Osteoblast (primary cell): Measurements from ENCODE around the gene MDM4. TPM values are rescaled to one million over a fixed set of nuclear protein-coding genes. Genes with fewer than 3 reads are reported as not detected.

Experiments used
- DNase-seq: peaks from one replicate; pipeline ENCODE4 v3.0.0; 2011; ENCODE audit warnings: low spot score, mixed read lengths; ENCODE audit not compliant: insufficient read length; ENCODE audit errors: missing footprints
- H2AFZ ChIP-seq: 2 replicates; pipeline ENCODE4 v1.6.0; 2011; ENCODE audit warnings: mild to moderate bottlenecking, low read length
- H3K27ac ChIP-seq: 2 replicates; pipeline ENCODE4 v1.5.1; 2011; ENCODE audit warnings: mild to moderate bottlenecking, low read depth, low read length, moderate library complexity
- H3K27me3 ChIP-seq: 2 replicates; pipeline ENCODE4 v1.6.0; 2012; ENCODE audit warnings: mild to moderate bottlenecking, control low read depth, inconsistent platforms, low read length, moderate library complexity; ENCODE audit not compliant: insufficient read depth
- H3K36me3 ChIP-seq: 2 replicates; pipeline ENCODE4 v1.5.1; 2011; ENCODE audit warnings: mild to moderate bottlenecking, low read length, control low read depth, moderate library complexity; ENCODE audit not compliant: insufficient read depth
- H3K4me1 ChIP-seq: 2 replicates; pipeline ENCODE4 v1.5.1; 2011; ENCODE audit warnings: mild to moderate bottlenecking, low read length, control low read depth, moderate library complexity; ENCODE audit not compliant: insufficient read depth
- H3K4me2 ChIP-seq: 2 replicates; pipeline ENCODE4 v1.6.0; 2011; ENCODE audit warnings: mild to moderate bottlenecking, low read length; ENCODE audit not compliant: insufficient read depth
- H3K4me3 ChIP-seq: fragments of 200-600 bp; sonication (generic); 3 replicates; pipeline ENCODE4 v1.5.1; 2012; ENCODE audit warnings: mild to moderate bottlenecking, low read length, inconsistent platforms; ENCODE audit not compliant: insufficient read depth
- H3K79me2 ChIP-seq: 2 replicates; pipeline ENCODE4 v1.6.0; 2012; ENCODE audit warnings: mild to moderate bottlenecking, low read length, control low read depth, inconsistent platforms; ENCODE audit not compliant: insufficient read depth
- H3K9me3 ChIP-seq: 2 replicates; pipeline ENCODE4 v1.5.1; 2011; ENCODE audit warnings: low read depth, low read length, control low read depth
- H4K20me1 ChIP-seq: 2 replicates; pipeline ENCODE4 v1.6.0; 2012; ENCODE audit warnings: mild to moderate bottlenecking, low read length, control low read depth; ENCODE audit not compliant: insufficient read depth
- total RNA-seq: library from RNA; depleted of rRNA; stranded (reverse); fragments of >200 nt; gene quantifications from 2 replicates; pipeline ENCODE4 v1.2.3, GENCODE V29; 2012
- TF ChIP-seq, protein P1 (sequence below): IDR thresholded peaks from 2 replicates; pipeline ENCODE4 v1.5.1; 2011; ENCODE audit warnings: mild to moderate bottlenecking, low read depth, low read length, moderate library complexity; ENCODE audit errors: extremely low read depth

Gene MDM4
- total RNA-seq, 1 donor = 40.2 TPM

- Histone ChIP-seq H3K27me3 (peaks cover 50% of the 10 kb centered on the region), H3K4me1 (no peaks in the 10 kb centered on the region), H3K36me3 (no peaks in the 10 kb centered on the region), H3K4me2 (no peak overlapping the region), H3K4me3 (no peak overlapping the region), H4K20me1 (no peaks in the 10 kb centered on the region), H2AFZ (no peak overlapping the region), H3K79me2 (no peaks in the 10 kb centered on the region), H3K9me3 (no peaks in the 10 kb centered on the region), H3K27ac (no peak overlapping the region)
- TF ChIP-seq, protein P1, sequence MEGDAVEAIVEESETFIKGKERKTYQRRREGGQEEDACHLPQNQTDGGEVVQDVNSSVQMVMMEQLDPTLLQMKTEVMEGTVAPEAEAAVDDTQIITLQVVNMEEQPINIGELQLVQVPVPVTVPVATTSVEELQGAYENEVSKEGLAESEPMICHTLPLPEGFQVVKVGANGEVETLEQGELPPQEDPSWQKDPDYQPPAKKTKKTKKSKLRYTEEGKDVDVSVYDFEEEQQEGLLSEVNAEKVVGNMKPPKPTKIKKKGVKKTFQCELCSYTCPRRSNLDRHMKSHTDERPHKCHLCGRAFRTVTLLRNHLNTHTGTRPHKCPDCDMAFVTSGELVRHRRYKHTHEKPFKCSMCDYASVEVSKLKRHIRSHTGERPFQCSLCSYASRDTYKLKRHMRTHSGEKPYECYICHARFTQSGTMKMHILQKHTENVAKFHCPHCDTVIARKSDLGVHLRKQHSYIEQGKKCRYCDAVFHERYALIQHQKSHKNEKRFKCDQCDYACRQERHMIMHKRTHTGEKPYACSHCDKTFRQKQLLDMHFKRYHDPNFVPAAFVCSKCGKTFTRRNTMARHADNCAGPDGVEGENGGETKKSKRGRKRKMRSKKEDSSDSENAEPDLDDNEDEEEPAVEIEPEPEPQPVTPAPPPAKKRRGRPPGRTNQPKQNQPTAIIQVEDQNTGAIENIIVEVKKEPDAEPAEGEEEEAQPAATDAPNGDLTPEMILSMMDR = no peak
- no peak for DNase-seq
Observed at GRCh38 chr1:204478172-204478899, 37.9 kb upstream of the MDM4 start.

DNA sequence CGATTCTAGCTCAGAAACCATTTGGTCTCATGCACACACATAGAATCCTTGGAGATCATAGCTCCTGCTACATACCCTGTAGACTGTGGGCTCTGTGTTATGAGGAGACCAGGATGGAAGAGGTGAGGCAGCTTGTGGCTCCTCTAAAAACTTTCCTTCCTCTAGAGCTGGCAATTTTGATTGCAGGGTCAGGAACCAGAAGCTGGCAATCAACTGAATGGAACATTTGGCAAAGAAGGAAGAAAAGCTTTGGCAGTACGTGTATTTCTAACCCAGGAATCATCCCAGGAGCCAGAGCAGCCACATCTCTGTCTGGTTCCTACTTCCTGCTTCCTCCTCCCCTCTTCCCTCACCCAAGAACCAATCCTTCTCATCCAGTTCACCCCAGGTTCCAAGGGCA, 37.3 kb upstream of the MDM4 start:
- Histone ChIP-seq H3K4me2 (no peak overlapping the region), H3K27me3 (peaks cover 45% of the 10 kb centered on the region), H2AFZ (no peak overlapping the region), H3K4me1 (no peaks in the 10 kb centered on the region), H3K79me2 (no peaks in the 10 kb centered on the region), H3K36me3 (no peaks in the 10 kb centered on the region), H3K9me3 (no peaks in the 10 kb centered on the region), H3K27ac (no peak overlapping the region), H4K20me1 (no peaks in the 10 kb centered on the region), H3K4me3 (no peak overlapping the region)
- no peak for DNase-seq
- TF ChIP-seq, protein P1 = no peak

DNA sequence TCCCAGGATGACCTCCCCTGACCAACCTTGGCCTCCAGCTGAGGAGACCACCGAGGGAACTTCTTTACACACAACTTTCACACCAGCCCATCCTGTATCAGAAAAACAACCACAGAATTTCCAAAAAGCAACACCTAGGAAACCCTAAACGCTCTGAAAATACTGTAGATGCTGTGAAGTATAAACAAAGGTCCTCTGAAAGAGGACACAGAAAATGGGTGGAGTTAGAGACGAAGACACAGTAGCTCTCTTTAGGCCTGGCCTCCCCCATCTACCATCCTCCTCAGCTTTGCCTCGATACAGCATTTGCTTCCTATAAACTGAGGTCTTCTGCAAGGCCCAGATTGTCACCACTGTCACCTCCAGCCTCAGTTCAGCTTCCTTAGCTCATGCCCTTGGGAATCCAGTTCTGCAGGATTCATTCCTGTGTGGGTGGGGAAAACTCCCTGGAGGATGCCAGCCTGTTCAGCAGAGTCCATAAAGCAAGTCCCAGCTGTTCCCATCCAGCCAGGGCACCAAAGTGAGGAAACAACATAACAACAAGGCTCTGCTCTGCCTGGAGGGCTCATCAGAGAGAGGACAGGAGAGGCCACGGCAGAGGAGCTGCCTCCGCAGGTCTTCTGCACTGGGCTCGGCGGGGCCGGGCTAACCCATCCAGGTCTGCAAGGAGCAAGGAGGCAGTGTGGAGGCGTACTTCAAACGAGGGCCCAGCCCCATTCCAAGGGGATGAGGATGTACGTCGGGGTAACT, 36.6 kb upstream of the MDM4 start:
- no peak overlapping the region for H3K4me3 ChIP-seq
- TF ChIP-seq, protein P1 = no peak
- no peaks in the 10 kb centered on the region for H3K79me2 ChIP-seq
- no peak overlapping the region for H3K4me2 ChIP-seq
- H3K27me3 ChIP-seq = peaks cover 43% of the 10 kb centered on the region
- no peak for DNase-seq
- H3K36me3 ChIP-seq = no peaks in the 10 kb centered on the region
- no peak overlapping the region for H2AFZ ChIP-seq
- no peaks in the 10 kb centered on the region for H4K20me1 ChIP-seq
- no peaks in the 10 kb centered on the region for H3K9me3 ChIP-seq
- no peak overlapping the region for H3K27ac ChIP-seq
- no peaks in the 10 kb centered on the region for H3K4me1 ChIP-seq

DNA sequence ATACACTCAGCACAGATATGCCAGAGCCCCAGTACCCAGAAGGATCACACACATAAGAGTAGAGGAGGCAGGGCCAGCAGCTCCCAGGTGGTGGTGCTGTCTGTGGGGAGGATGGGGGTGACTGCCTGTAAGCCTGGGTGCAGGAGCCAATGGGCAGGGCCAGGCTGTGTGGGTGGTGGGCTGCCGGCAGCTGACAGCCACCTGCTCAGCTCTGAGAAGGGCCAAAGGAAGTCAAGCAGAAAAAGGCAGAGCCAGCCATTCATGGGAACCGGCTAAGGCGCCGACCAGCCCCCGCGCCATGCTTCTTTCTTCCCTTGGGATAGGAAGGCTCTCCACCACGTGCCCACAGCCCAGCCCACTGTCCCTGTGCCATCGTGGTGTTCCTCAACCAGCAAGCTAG, 35.7 kb upstream of the MDM4 start:
- no peak overlapping the region for H2AFZ ChIP-seq
- no peaks in the 10 kb centered on the region for H4K20me1 ChIP-seq
- TF ChIP-seq, protein P1 = no peak
- H3K4me2 ChIP-seq = no peak overlapping the region
- H3K79me2 ChIP-seq = no peaks in the 10 kb centered on the region
- H3K27me3 ChIP-seq = peaks cover 38% of the 10 kb centered on the region
- no peaks in the 10 kb centered on the region for H3K9me3 ChIP-seq
- H3K4me1 ChIP-seq = no peaks in the 10 kb centered on the region
- H3K4me3 ChIP-seq = no peak overlapping the region
- H3K27ac ChIP-seq = no peak overlapping the region
- no peaks in the 10 kb centered on the region for H3K36me3 ChIP-seq
- DNase-seq = no peak
